Cardiac muscle cell (in vitro differentiated cells and primary cell): ENCODE results near the gene GOLIM4. TPM values are rescaled to one million over a fixed set of nuclear protein-coding genes. Genes with fewer than 3 reads are reported as not detected.
"Not testable (repeated sequence)": the region's sequence is repeated elsewhere in the genome, so short reads cannot be mapped to it uniquely, and the experiment has no call there.

ENCODE experiments used
- DNase-seq, 2 donors: peaks; one replicate each; pipeline versions ENCODE4 v3.0.0 to v3.0.0-alpha.2; 2010 to 2017; ENCODE audit warnings: low read depth in 1 of 2, low spot score in 1 of 2
- H3K27ac ChIP-seq: fragments of 200-600 bp; sonication (generic); 2 replicates; pipeline ENCODE4 v1.5.1; 2016
- H3K27me3 ChIP-seq: fragments of 200-600 bp; sonication (generic); 2 replicates; pipeline ENCODE4 v1.6.0; 2016; ENCODE audit warnings: control low read depth
- H3K36me3 ChIP-seq: fragments of 200-600 bp; sonication (generic); 2 replicates; pipeline ENCODE4 v1.5.1; 2016; ENCODE audit warnings: control low read depth
- H3K4me1 ChIP-seq: fragments of 200-600 bp; sonication (generic); 2 replicates; pipeline ENCODE4 v1.8.1; 2017; ENCODE audit warnings: low read depth, mild to moderate bottlenecking, mixed run types
- H3K4me3 ChIP-seq: fragments of 200-600 bp; sonication (generic); 2 replicates; pipeline ENCODE4 v1.5.1; 2016; ENCODE audit warnings: mild to moderate bottlenecking
- H3K9me3 ChIP-seq: fragments of 200-600 bp; sonication (generic); 2 replicates; pipeline ENCODE4 v1.5.1; 2017; ENCODE audit warnings: low read depth, mild to moderate bottlenecking, control low read depth
- CTCF ChIP-seq: IDR thresholded peaks from 2 replicates; pipeline ENCODE4 v1.5.1; 2012; ENCODE audit warnings: low read depth, mild to moderate bottlenecking, low read length
- polyA plus RNA-seq: library from polyadenylated mRNA; unstranded; fragments of >200 nt; fragmentation: Nextera tagmentation; extraction: Ambion mirVana; gene quantifications from 2 replicates; pipeline ENCODE4 v1.2.1, GENCODE V29; 2016
- total RNA-seq: library from RNA; depleted of rRNA; stranded (reverse); fragments of >200 nt; gene quantifications from 2 replicates; pipeline ENCODE4 v1.2.3, GENCODE V29; 2016

Gene GOLIM4
- total and polyA plus RNA-seq, 2 experiments from 2014 or later: 61.9 to 210 TPM

DNA sequence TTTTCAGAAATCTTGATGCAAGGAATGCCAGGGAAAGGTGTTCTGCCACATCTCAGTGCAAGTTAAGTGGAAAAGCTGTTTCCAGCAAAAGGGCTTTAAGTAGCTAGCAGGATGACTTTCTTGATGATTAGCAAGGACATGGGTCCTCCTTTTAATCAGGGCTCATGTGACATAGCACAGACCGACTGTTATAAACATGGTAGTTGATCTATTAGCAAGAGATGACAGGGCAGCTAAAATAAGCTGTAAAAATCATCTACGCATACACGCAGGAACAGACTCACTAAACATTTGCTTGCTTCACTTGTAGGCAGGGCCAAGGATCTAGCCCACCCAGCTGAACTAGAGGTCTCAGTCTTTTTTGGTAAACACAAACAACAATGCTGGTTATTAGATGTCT is 69.0 kb downstream of the GOLIM4 start:
- peak in 1 of 2 donors; percentile 41 for DNase-seq
- H3K4me1 ChIP-seq: peaks cover 58% of the 10 kb centered on the region
- peaks cover 76% of the 10 kb centered on the region for H3K36me3 ChIP-seq
- H3K27me3 ChIP-seq: no peaks in the 10 kb centered on the region
- no peaks in the 10 kb centered on the region for H3K9me3 ChIP-seq
- H3K4me3 ChIP-seq: no peak overlapping the region
- TF ChIP-seq CTCF: no peak
- H3K27ac ChIP-seq: peak overlapping the region; percentile 92

DNA sequence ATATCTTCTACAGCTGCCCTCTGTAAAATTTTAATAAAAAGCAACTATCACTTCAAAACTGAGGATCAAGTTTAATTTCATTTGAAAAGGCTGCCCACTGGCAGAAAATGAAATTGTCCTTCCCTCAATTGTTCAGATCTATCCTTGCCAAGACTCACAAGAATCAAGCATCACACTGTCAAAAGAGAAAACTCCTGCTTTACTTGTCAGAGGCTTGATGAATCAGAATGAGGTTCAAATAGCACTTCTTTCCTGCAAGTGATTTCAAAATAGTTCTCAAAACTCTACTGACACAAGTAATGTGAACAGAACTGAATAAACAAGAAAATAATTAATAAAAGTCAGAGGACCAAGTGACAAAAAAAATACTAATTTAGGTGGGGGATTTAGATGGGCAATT is 70.6 kb downstream of the GOLIM4 start:
- no peak overlapping the region for H3K4me3 ChIP-seq
- H3K27ac ChIP-seq: peak overlapping the region; percentile 92
- peaks cover 49% of the 10 kb centered on the region for H3K4me1 ChIP-seq
- DNase-seq: peak in 1 of 2 donors; percentile 27
- H3K9me3 ChIP-seq: no peaks in the 10 kb centered on the region
- H3K27me3 ChIP-seq: no peaks in the 10 kb centered on the region
- H3K36me3 ChIP-seq: peaks cover 80% of the 10 kb centered on the region
- no peak for TF ChIP-seq CTCF

- H3K9me3 ChIP-seq: no peaks in the 10 kb centered on the region
- H3K36me3 ChIP-seq: peaks cover 83% of the 10 kb centered on the region
- peak in 1 of 2 donors; percentile 81 for DNase-seq
- no peak overlapping the region for H3K4me3 ChIP-seq
- peaks cover 46% of the 10 kb centered on the region for H3K4me1 ChIP-seq
- H3K27me3 ChIP-seq: no peaks in the 10 kb centered on the region
- no peak for TF ChIP-seq CTCF
- peak overlapping the region; percentile 92 for H3K27ac ChIP-seq
These were observed 71.2 kb downstream of the GOLIM4 start for GRCh38 chr3:168024537-168024941.

- Histone ChIP-seq H3K9me3 (no peaks in the 10 kb centered on the region), H3K36me3 (peaks cover 73% of the 10 kb centered on the region), H3K27me3 (no peaks in the 10 kb centered on the region), H3K4me1 (peaks cover 25% of the 10 kb centered on the region), H3K4me3 (no peak overlapping the region), H3K27ac (no peak overlapping the region)
- TF ChIP-seq CTCF: no peak
- DNase-seq: no peak
These were observed 73.8 kb downstream of the GOLIM4 start for GRCh38 chr3:168021737-168022450.

- H3K36me3 ChIP-seq: peaks cover 21% of the 10 kb centered on the region
- H3K9me3 ChIP-seq, H3K4me1 ChIP-seq, H3K27ac ChIP-seq, DNase-seq, H3K4me3 ChIP-seq, H3K27me3 ChIP-seq: not testable (repeated sequence)
These were observed 84.4 kb downstream of the GOLIM4 start for GRCh38 chr3:168011280-168011679.

GRCh38 chr3:168006584-168006983 is 89.1 kb downstream of the GOLIM4 start:
- no peak overlapping the region for H3K27ac ChIP-seq
- H3K4me3 ChIP-seq: no peak overlapping the region
- DNase-seq: no peak
- peaks cover 21% of the 10 kb centered on the region for H3K36me3 ChIP-seq
- no peak for TF ChIP-seq CTCF
- H3K4me1 ChIP-seq: no peaks in the 10 kb centered on the region
- no peaks in the 10 kb centered on the region for H3K27me3 ChIP-seq
- H3K9me3 ChIP-seq: no peaks in the 10 kb centered on the region
